Left kidney (tissue), 2 donors: ENCODE data around the gene OR13J1. TPM values are rescaled to one million over a fixed set of nuclear protein-coding genes. Genes with fewer than 3 reads are reported as not detected.

Source experiments
- DNase-seq: peaks from one replicate; pipeline ENCODE4 v3.0.0-alpha.2; 2013
- polyA plus RNA-seq: library from polyadenylated mRNA; unstranded; fragments of 120-200 nt; gene quantifications from one replicate; pipeline ENCODE4 v1.2.1, GENCODE V29; 2013; ENCODE audit not compliant: insufficient read length

The OR13J1 gene
- polyA plus RNA-seq, 1 donor: not detected

DNA sequence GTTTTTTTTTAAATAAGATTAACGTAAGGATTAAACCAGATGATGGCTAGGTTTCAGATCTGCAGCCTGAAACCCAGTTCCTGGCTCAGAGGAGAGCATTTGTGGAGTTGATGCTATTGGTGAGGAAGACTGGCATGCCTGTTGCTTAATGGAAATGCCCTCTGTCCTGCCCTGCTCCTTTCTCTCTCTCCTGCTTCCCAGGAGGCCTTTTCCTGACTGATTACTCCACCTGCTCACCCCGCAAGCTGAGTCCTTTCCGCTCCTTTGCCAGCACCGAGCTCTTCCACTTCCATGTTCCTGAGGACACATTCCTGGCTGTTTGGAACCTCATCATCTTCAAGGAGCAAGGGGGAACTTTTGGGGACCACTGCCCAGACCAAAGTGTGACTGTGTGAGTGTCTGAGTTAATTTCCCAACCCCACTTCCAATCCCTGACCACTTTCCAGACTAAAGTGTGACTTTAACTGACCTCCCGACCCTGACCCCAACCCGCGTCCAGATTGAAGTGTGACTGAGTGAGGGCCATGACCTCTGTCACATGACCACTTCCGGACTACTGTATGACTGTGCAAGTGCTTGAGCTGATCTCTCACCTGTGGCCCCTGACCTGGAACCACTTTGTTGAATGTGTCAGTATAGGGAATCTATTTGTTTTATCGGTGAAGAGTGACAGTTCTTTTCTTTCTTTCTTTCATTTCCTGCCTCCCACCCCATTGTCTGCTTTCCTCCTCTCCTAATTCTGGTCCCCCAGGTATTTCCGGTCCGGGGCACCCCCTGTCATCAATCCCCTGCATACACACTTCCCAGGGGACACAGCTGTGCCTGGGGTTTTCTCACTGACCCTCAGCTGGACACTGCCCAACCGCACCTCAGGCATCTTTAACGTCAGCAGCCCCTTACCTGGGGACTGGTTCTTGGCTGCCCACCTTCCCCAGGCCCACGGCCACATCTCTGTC lies 35.7 kb downstream of the OR13J1 start:
- no peak for DNase-seq

DNA sequence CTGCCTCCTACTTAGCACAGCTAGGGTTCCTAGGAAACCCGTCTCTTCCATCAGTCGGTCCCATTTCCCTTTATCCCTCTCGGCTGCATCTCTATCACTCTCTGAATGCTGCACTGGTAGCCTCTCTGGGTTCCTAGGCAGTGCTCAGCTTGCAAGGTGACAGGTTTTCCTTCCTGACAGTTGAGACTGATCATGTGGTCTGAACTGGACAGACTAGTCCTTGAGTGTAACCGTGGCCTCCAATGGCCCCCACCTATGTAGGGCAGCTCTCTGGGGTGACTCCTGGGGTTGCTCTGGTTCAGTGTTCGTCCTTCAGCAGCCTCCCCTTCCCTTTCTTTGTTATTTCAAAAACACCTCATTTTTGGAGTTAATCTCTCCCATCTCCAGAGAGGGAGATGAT lies 37.4 kb downstream of the OR13J1 start:
- DNase-seq: no peak

DNA sequence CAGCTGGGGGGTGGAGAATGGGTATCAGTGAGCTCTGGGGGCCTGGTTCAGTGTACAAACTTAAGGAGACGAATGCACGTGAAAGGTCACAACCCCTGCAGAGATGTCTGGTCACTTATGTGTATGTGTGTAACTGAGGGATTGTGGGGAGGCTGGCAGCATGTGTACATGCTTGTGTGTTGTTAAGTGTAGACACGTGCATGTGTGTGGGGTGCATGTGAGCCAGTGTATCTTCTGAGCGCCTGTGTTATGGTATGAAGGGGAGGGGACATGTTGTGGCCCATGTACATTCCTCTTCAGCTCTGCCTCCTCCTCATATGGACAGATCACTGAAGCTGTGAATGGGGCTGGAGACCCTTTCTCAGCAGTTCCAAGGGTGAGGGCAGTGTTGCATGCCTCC lies 39.2 kb downstream of the OR13J1 start:
- DNase-seq: no peak

DNA sequence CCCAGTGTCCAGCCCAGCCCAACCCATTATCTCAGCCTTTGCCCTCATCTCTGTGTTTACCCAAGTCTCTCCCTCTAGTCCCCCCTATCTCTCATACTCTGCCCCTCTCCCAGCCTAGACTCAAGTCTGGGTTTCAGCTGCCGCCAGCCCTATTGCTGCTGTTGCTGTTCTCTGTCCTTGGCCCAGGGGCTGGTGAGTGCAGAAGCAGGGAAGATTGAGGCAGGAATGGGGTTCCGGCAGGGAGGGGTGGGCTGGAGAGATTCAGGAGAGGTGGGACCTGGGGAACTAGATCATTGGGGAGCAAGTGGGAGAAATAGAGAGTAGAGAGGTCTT lies 40.5 kb downstream of the OR13J1 start:
- no peak for DNase-seq

DNA sequence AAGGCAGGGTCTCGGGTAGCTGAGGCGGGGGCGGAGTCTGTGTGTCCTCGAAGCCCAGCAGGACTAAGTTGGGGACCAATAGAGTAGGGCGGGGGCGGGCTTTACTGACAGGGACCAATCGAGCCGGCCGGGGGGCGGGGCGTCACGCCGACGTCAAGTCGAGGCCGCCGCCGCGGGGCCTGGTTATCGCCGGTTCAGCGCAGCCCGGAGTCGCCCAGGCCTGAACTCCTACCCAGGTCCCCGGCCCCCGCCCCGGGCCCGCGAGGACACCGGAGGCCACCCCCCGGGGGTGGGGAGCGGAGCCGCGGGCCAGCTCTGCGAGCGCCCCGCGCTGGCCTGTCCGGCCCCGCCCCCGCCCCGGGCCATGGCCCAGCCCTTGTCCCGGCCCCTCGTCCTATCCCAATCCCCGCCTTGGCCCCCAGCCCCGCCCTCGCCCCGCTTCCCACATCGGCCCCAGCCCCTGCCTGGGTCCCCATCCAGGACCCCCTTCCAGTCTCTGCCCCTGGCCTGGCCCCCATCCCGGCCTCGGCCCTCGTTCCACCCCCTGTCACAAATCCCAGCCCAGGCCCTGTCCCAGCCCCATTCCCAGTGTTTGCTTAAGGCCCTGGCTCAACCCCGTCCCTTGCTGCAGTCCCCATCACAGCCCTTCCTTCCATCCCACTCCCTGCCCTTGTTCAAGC lies 41.0 kb downstream of the OR13J1 start, which contains the start of gene TMEM8B:
Gene TMEM8B, plus strand, starts transcription at position 145 of the 680 bp plus-strand sequence. Its CDS starts 220 bp downstream, at position 365.
- DNase-seq: peak; percentile 94

DNA sequence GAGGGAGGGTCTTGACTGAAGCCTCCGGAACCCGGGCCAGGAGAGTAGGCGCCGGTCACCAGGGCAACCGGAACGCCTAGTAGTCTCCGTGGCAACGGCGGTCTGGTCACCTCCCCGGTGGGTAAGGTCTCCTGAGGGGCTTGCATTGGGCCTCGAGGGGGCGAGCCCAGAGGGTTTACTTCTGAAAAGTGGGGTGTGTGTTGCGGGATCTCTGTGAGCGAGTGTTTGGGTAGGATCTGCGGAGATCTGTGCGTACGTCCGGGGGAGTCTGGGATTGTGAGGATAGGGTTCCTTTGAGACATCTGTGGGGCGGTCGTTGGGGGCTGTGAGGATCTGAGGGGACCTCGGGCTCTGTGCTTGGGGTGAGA lies 41.5 kb downstream of the OR13J1 start, which contains the start of gene FAM221B:
Gene FAM221B, minus strand, starts transcription at position 17 of the 368 bp plus-strand sequence. CDS start 2,571 bp downstream, outside the sequence.
- no peak for DNase-seq

DNA sequence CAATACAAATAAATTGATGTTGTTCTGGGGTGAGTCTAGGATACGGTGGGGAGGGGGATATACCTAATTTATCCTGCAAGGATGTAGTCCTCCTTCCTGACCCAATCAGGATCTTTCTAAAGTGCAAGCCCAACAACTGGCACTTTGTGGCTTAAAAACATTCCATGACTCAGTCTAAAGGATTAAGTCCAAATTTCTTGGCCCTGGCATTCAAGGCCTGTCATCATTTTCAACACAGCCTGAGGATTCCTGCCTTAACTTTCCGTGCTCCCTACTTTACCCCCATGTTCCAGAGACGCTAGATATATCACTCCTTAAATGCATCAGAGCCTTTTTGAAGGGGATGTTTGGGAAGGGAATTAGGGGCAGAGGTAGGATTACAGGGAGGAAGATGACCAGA lies 42.7 kb downstream of the OR13J1 start:
- no peak for DNase-seq

DNA sequence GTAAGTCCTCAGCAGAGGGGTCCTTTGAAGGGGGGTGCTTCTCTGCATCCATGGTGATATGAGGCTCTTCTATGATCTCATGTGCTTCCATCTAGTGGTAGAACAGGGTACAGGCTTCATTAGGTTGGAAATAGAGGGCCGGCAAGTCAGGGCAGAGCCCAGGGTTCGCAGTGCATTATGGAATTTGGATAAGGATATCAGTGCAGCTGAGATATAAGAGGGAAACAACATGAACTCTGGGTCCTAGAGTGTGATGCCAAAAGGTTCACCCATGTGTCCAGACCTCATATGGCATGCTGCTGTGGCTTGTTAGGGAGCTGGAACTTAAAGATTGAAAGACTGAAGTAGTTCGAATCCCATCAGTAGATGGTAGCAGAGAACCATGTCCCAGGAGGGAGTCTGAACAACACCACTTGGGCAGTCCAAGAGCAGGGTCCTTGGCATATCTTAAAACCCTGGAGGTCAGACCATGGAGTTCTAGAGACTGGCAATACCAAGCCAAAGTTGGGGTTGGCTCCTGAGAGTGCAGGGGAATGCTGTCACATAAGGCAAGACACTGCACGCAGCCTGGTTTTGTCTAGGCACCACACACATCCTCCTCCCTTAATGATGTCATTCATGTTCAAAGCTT lies 44.0 kb downstream of the OR13J1 start:
- DNase-seq: peak; percentile 63

DNA sequence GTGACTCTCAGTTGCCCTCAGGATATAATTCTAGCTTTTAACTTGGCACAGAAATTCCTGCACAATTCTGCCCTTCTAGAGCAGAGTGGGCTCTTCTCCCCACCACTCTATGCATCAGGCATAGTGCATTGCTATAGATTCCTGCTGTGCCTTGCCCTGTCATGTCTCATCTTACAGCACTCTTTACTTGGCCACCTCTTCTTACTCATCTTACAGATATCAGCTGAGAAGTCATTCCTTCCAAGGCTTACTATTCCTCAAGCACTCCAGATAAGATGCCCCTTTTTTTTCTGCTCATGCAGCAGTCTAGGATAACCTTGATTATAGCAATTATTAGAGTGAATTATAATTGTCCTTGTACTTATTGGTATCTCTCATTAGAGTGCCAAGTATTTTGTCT lies 47.3 kb downstream of the OR13J1 start:
- DNase-seq: no peak

DNA sequence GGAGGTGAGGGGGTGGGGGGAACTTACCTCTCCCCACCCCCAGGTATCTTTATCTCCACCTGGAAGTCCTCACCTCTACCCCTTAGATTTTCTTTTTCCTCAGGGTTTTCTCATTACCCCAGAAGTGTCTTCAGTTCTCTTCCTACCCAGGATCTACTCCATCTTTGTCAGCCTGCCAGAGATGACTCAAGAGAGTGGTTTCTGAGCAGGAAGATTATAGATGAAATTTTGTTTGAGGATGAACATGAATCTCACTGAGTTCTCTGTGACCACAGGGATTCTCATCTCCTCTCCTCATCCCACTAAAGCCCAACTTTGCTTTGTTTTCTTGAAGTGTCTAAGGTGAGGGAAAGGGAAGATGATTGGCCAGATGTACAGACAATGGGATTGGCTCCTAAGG lies 50.1 kb downstream of the OR13J1 start:
- no peak for DNase-seq

Other genes starting within 250 kb of the OR13J1 start
- 0.32 TPM for gene SIT1, start 219.5 kb downstream of the OR13J1 start, polyA plus RNA-seq
- not detected for gene RMRP, start 212.4 kb downstream of the OR13J1 start, polyA plus RNA-seq
- 12.6 TPM for gene CCDC107, start 212.1 kb downstream of the OR13J1 start, polyA plus RNA-seq
- gene ARHGEF39, start 205.2 kb downstream of the OR13J1 start, polyA plus RNA-seq: 15.4 TPM
- 0.58 TPM for gene CA9, start 196.5 kb downstream of the OR13J1 start, polyA plus RNA-seq
- gene TPM2, start 180.5 kb downstream of the OR13J1 start, polyA plus RNA-seq: 146 TPM
- 156 TPM for gene TLN1, start 138.2 kb downstream of the OR13J1 start, polyA plus RNA-seq
- 37.8 TPM for gene CREB3, start 137.7 kb downstream of the OR13J1 start, polyA plus RNA-seq
- 138 TPM for gene GBA2, start 121.2 kb downstream of the OR13J1 start, polyA plus RNA-seq
- 32.2 TPM for gene RGP1, start 121.1 kb downstream of the OR13J1 start, polyA plus RNA-seq
- gene MSMP, start 116.1 kb downstream of the OR13J1 start, polyA plus RNA-seq: not detected
- 36.8 TPM for gene NPR2, start 78.8 kb downstream of the OR13J1 start, polyA plus RNA-seq
- 10.4 TPM for gene SPAG8, start 58.1 kb downstream of the OR13J1 start, polyA plus RNA-seq
- 49.7 TPM for gene HINT2, start 55.4 kb downstream of the OR13J1 start, polyA plus RNA-seq
- gene FAM221B, start 41.7 kb downstream of the OR13J1 start, polyA plus RNA-seq: 0.40 TPM
- 27.7 TPM for gene TMEM8B, start 41.2 kb downstream of the OR13J1 start, polyA plus RNA-seq
- gene HRCT1, start 35.8 kb upstream of the OR13J1 start, polyA plus RNA-seq: 0.30 TPM
- gene SPAAR, start 39.1 kb upstream of the OR13J1 start, polyA plus RNA-seq: 1.4 TPM
- gene OR2S2, start 87.8 kb upstream of the OR13J1 start, polyA plus RNA-seq: not detected
- gene RECK, start 166.5 kb upstream of the OR13J1 start, polyA plus RNA-seq: 30.0 TPM